ENCODE results near the gene SMIM45.

Gene SMIM45

DNA sequence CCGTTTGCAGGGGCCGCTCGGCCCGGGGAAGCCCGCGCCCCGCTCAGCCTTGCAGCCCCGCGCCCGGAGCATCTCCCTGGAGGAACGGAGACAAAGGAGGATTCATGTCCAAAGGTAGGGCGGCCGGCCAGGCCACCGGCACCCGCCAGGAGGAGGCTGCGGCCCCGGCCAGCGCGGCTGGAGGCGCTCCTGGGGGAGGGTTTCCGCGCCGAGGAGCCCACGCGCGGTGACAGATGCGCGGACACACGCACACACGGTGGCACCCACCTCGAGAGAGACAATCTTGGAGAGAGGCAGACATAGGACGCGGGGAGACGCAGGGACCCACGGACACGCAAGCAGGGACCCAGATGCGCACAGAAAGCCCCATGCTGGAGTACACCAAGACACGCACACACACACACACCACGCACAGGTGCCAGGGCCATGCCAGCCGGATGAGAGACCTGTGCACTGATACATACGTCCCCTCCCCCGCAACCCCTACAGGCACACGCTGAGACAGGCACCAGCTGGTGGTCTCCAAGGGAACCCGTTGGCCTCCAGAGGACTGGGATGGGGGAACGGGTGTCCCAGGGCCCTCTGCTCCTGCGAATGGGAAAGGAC is 25.1 kb downstream of the SMIM45 start (continued):
- TF ChIP-seq, protein P1, sequence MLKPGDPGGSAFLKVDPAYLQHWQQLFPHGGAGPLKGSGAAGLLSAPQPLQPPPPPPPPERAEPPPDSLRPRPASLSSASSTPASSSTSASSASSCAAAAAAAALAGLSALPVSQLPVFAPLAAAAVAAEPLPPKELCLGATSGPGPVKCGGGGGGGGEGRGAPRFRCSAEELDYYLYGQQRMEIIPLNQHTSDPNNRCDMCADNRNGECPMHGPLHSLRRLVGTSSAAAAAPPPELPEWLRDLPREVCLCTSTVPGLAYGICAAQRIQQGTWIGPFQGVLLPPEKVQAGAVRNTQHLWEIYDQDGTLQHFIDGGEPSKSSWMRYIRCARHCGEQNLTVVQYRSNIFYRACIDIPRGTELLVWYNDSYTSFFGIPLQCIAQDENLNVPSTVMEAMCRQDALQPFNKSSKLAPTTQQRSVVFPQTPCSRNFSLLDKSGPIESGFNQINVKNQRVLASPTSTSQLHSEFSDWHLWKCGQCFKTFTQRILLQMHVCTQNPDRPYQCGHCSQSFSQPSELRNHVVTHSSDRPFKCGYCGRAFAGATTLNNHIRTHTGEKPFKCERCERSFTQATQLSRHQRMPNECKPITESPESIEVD (tag by site-specific recombination; IDR thresholded peaks at IDR 0.05) = no peak
- TF ChIP-seq ZNF2 (tag by site-specific recombination; IDR thresholded peaks at IDR 0.05) = peak; percentile 50; the same call in 1 of the 2 replicates
- TF ChIP-seq, protein P2, sequence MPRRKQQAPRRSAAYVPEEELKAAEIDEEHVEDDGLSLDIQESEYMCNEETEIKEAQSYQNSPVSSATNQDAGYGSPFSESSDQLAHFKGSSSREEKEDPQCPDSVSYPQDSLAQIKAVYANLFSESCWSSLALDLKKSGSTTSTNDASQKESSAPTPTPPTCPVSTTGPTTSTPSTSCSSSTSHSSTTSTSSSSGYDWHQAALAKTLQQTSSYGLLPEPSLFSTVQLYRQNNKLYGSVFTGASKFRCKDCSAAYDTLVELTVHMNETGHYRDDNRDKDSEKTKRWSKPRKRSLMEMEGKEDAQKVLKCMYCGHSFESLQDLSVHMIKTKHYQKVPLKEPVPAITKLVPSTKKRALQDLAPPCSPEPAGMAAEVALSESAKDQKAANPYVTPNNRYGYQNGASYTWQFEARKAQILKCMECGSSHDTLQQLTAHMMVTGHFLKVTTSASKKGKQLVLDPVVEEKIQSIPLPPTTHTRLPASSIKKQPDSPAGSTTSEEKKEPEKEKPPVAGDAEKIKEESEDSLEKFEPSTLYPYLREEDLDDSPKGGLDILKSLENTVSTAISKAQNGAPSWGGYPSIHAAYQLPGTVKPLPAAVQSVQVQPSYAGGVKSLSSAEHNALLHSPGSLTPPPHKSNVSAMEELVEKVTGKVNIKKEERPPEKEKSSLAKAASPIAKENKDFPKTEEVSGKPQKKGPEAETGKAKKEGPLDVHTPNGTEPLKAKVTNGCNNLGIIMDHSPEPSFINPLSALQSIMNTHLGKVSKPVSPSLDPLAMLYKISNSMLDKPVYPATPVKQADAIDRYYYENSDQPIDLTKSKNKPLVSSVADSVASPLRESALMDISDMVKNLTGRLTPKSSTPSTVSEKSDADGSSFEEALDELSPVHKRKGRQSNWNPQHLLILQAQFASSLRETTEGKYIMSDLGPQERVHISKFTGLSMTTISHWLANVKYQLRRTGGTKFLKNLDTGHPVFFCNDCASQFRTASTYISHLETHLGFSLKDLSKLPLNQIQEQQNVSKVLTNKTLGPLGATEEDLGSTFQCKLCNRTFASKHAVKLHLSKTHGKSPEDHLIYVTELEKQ (tag by site-specific recombination; IDR thresholded peaks at IDR 0.05; ENCODE audit: borderline replicate concordance) = no peak
- TF ChIP-seq ZNF155 (tag by site-specific recombination; IDR thresholded peaks at IDR 0.05) = no peak
- TF ChIP-seq ZNF433 (tag by site-specific recombination; IDR thresholded peaks at IDR 0.05; ENCODE audit: low read depth) = no peak
- no peak for TF ChIP-seq ZNF391 (tag by site-specific recombination; IDR thresholded peaks at IDR 0.05; ENCODE audit: borderline replicate concordance, low read depth)
- 0 out of 2 replicates have a peak, but pooled peaks have one; percentile 15 for TF ChIP-seq ZSCAN30 (tag by site-specific recombination; IDR thresholded peaks at IDR 0.05)
- no peak for TF ChIP-seq WT1 (tag by site-specific recombination; IDR thresholded peaks at IDR 0.05)
- no peak; the same call in 1 of the 2 replicates for TF ChIP-seq ZNF785 (tag by site-specific recombination; IDR thresholded peaks at IDR 0.05)
- TF ChIP-seq ZNF280C (tag by site-specific recombination; IDR thresholded peaks at IDR 0.05) = no peak
- no peak for TF ChIP-seq ZNF624 (tag by site-specific recombination; IDR thresholded peaks at IDR 0.05)
- TF ChIP-seq, protein P3, sequence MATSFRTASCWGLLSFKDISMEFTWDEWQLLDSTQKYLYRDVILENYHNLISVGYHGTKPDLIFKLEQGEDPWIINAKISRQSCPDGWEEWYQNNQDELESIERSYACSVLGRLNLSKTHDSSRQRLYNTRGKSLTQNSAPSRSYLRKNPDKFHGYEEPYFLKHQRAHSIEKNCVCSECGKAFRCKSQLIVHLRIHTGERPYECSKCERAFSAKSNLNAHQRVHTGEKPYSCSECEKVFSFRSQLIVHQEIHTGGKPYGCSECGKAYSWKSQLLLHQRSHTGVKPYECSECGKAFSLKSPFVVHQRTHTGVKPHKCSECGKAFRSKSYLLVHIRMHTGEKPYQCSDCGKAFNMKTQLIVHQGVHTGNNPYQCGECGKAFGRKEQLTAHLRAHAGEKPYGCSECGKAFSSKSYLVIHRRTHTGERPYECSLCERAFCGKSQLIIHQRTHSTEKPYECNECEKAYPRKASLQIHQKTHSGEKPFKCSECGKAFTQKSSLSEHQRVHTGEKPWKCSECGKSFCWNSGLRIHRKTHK (tag by site-specific recombination; IDR thresholded peaks at IDR 0.05) = no peak
- no peak for TF ChIP-seq ZNF138 (tag by site-specific recombination; IDR thresholded peaks at IDR 0.05; ENCODE audit: borderline replicate concordance)
- TF ChIP-seq ZNF610 (tag by site-specific recombination; IDR thresholded peaks at IDR 0.05; ENCODE audit: borderline replicate concordance) = no peak
- no peak for TF ChIP-seq SALL2 (tag by site-specific recombination; IDR thresholded peaks at IDR 0.05; ENCODE audit: borderline replicate concordance)
- TF ChIP-seq ZNF169 (tag by site-specific recombination; IDR thresholded peaks at IDR 0.05) = no peak
- TF ChIP-seq ZBTB6 (tag by site-specific recombination; IDR thresholded peaks at IDR 0.05) = no peak
- no peak for TF ChIP-seq ZNF324 (tag by site-specific recombination; IDR thresholded peaks at IDR 0.05)
- no peak for TF ChIP-seq ZNF837 (tag by site-specific recombination; IDR thresholded peaks at IDR 0.05)
- TF ChIP-seq ZNF777 (tag by site-specific recombination; IDR thresholded peaks at IDR 0.05; ENCODE audit: borderline replicate concordance) = peak; percentile 37; the same call in 1 of the 2 replicates
- no peak for TF ChIP-seq ZNF292 (tag by site-specific recombination; IDR thresholded peaks at IDR 0.05; ENCODE audit: borderline replicate concordance, low read depth)
- no peak for TF ChIP-seq MYNN (tag by site-specific recombination; IDR thresholded peaks at IDR 0.05; ENCODE audit: borderline replicate concordance)
- no peak for TF ChIP-seq ZEB2 (tag by site-specific recombination; IDR thresholded peaks at IDR 0.05)
